SH-SY5Y (cell line): Measurements from ENCODE around the gene TTC21A.

Experiments
- GATA2 ChIP-seq: IDR thresholded peaks from 2 replicates; pipeline ENCODE4 v1.6.1; 2011; ENCODE audit warnings: mild to moderate bottlenecking, low read depth, low read length
- GATA3 ChIP-seq: IDR thresholded peaks from 2 replicates; pipeline ENCODE4 v1.6.1; 2011; ENCODE audit warnings: low read depth, mild to moderate bottlenecking, low read length, moderate library complexity

- TF ChIP-seq GATA2 (no peak), GATA3 (no peak)
These were observed 40.2 kb upstream of the TTC21A start for GRCh38 chr3:39067286-39067685.
